Loucy (cell line): ENCODE results near the gene KRTAP10-11.

Experiments
- H2AFZ ChIP-seq: fragments of 200-600 bp; sonication (generic); 2 replicates; pipeline ENCODE4 v1.6.0; 2016; ENCODE audit warnings: antibody characterized with exemption, mild to moderate bottlenecking, low read length, moderate library complexity
- H3F3A ChIP-seq: fragments of 200-600 bp; 2 replicates; pipeline ENCODE4 v1.6.0; 2016; ENCODE audit warnings: antibody characterized with exemption, low read depth, mild to moderate bottlenecking
- H3K27me3 ChIP-seq: fragments of 200-600 bp; sonication (generic); 2 replicates; pipeline ENCODE4 v1.6.1; 2014; ENCODE audit warnings: low read length, mild to moderate bottlenecking; ENCODE audit not compliant: insufficient read depth, poor library complexity, severe bottlenecking
- H3K36me3 ChIP-seq: fragments of 200-600 bp; sonication (generic); 2 replicates; pipeline ENCODE4 v1.6.1; 2016; ENCODE audit warnings: low read length; ENCODE audit not compliant: insufficient read depth
- H3K4me1 ChIP-seq: fragments of 200-600 bp; sonication (generic); 2 replicates; pipeline ENCODE4 v1.5.1; 2014; ENCODE audit warnings: low read length, mild to moderate bottlenecking; ENCODE audit not compliant: insufficient read depth, poor library complexity, severe bottlenecking
- H3K4me2 ChIP-seq: fragments of 200-600 bp; sonication (generic); 2 replicates; pipeline ENCODE4 v1.6.0; 2014; ENCODE audit warnings: antibody characterized with exemption, low read length, low read depth, mild to moderate bottlenecking; ENCODE audit not compliant: poor library complexity, severe bottlenecking
- H3K4me3 ChIP-seq: fragments of 200-600 bp; sonication (generic); 2 replicates; pipeline ENCODE4 v1.5.1; 2014; ENCODE audit warnings: low read length, mild to moderate bottlenecking, mixed read lengths; ENCODE audit not compliant: poor library complexity, severe bottlenecking
- H3K79me2 ChIP-seq: fragments of 200-600 bp; sonication (generic); 2 replicates; pipeline ENCODE4 v1.6.1; 2014; ENCODE audit warnings: low read length; ENCODE audit not compliant: insufficient read depth
- H3K9ac ChIP-seq: fragments of 200-600 bp; sonication (generic); 2 replicates; pipeline ENCODE4 v1.6.0; 2014; ENCODE audit warnings: mild to moderate bottlenecking, low read depth, low read length, moderate library complexity; ENCODE audit not compliant: poor library complexity, severe bottlenecking
- H3K9me2 ChIP-seq: fragments of 200-600 bp; sonication (generic); replicated peaks from 2 replicates; pipeline ENCODE4 v1.6.1; 2016; ENCODE audit warnings: low read depth, low read length, mixed read lengths
- H3K9me3 ChIP-seq: fragments of 200-600 bp; sonication (generic); 2 replicates; pipeline ENCODE4 v1.6.1; 2014; ENCODE audit warnings: mild to moderate bottlenecking, antibody characterized with exemption, low read length, low read depth; ENCODE audit not compliant: insufficient read depth
- H4K20me1 ChIP-seq: fragments of 200-600 bp; sonication (generic); 2 replicates; pipeline ENCODE4 v1.6.0; 2014; ENCODE audit warnings: antibody characterized with exemption, low read length, mild to moderate bottlenecking; ENCODE audit not compliant: insufficient read depth, poor library complexity, severe bottlenecking
- CTCF ChIP-seq: fragments of 200-600 bp; sonication (generic); conservative IDR thresholded peaks from 2 replicates; pipeline ENCODE4 v1.5.1; 2014; ENCODE audit warnings: mild to moderate bottlenecking, antibody characterized with exemption, low read length
- EZH2phosphoT487 ChIP-seq: fragments of 200-600 bp; IDR thresholded peaks from 2 replicates; pipeline ENCODE4 v1.6.1; 2018; ENCODE audit warnings: antibody characterized with exemption, mild to moderate bottlenecking, moderate library complexity, borderline replicate concordance

KRTAP10-11 gene

GRCh38 chr21:44656868-44657267 lies 10.7 kb downstream of the KRTAP10-11 start:
- Histone ChIP-seq H3K9me3 (peaks cover 5% of the 10 kb centered on the region; the same call in 1 of the 2 replicates), H2AFZ (no peak overlapping the region), H3K27me3 (no peaks in the 10 kb centered on the region), H3K4me2 (no peak overlapping the region), H3F3A (no peaks in the 10 kb centered on the region), H3K4me3 (no peak overlapping the region), H4K20me1 (no peaks in the 10 kb centered on the region), H3K9ac (no peak overlapping the region), H3K4me1 (no peaks in the 10 kb centered on the region), H3K79me2 (no peaks in the 10 kb centered on the region), H3K36me3 (no peaks in the 10 kb centered on the region), H3K9me2 (no peaks in the 10 kb centered on the region)
- no peak for TF ChIP-seq EZH2phosphoT487
- no peak for TF ChIP-seq CTCF

DNA sequence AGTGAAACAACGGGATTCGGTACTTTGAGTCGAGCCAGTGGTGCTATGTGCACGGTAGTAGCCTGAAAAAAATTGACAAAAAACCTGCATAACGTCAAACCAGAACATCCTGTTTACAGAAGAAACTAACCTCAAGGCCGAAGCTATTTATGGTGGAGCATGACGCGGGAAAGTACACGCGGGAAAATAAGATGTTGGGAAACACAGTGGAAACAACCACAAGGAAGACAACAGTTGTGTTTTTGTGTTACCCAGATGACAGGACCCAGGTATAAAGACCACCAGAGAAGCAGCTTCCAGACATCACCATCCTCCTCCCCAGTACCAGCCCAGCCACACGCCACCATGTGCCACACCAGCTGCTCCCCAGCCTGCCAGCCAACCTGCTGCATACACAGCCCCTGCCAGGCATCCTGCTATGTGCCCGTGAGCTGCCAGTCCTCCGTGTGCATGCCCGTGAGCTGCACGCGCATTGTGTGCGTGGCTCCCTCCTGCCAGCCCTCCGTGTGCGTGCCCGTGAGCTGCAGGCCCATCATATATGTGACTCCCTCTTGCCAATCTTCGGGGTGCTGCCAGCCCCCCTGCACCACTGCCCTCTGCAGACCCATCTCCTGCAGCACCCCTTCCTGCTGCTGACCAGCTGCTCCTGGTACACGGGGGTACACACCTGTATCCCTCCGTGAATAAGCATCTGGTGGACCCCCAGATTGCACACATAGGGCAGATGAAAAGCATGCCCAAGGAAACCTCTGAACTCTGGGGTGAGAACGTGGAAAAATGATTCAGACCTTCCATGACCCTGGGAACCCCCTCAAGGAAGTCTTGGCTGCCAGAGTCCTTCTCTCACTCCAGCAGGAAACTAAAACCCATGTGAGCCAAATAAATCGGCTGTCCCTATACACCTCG lies 11.7 kb downstream of the KRTAP10-11 start, which contains the start of gene KRTAP12-3:
KRTAP12-3 (plus strand) TSS at position 298 of the 906 bp plus-strand sequence; CDS start at position 346, 48 bp downstream.
- Histone ChIP-seq H3K36me3 (no peaks in the 10 kb centered on the region), H3K27me3 (no peaks in the 10 kb centered on the region), H3K4me2 (no peak within 1 kb of the TSS), H3K4me3 (no peak within 1 kb of the TSS), H4K20me1 (no peaks in the 10 kb centered on the region), H3K9me2 (no peaks in the 10 kb centered on the region), H3K9ac (no peak within 1 kb of the TSS), H2AFZ (no peak within 1 kb of the TSS), H3F3A (no peaks in the 10 kb centered on the region), H3K4me1 (no peaks in the 10 kb centered on the region), H3K79me2 (no peaks in the 10 kb centered on the region), H3K9me3 (peaks cover 5% of the 10 kb centered on the region; the same call in 1 of the 2 replicates)
- TF ChIP-seq CTCF (no peak), EZH2phosphoT487 (no peak)

DNA sequence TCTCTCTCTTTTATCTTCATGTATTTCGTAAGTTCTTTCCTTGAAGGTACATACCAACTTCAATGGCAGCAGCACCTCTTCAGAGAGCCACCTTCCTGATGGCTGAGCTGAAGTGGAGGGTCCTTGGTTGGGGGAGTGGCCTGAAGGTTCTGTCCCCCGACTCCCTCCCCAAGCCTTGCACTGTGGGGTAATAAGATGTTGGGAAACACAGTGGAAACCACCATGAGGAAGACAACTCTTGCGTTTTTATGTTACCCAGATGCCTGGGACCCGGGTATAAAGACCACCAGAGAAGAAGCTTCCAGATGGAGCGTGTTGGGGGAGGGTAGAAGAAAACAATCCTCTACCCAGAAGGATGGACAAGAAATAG lies 12.3 kb downstream of the KRTAP10-11 start:
- no peaks in the 10 kb centered on the region for H3K4me1 ChIP-seq
- H3F3A ChIP-seq = no peaks in the 10 kb centered on the region
- H3K9me2 ChIP-seq = no peaks in the 10 kb centered on the region
- H3K79me2 ChIP-seq = no peaks in the 10 kb centered on the region
- H3K36me3 ChIP-seq = no peaks in the 10 kb centered on the region
- TF ChIP-seq EZH2phosphoT487 (no peak), CTCF (no peak)
- H3K27me3 ChIP-seq = no peaks in the 10 kb centered on the region
- no peak overlapping the region for H3K9ac ChIP-seq
- H3K4me2 ChIP-seq = no peak overlapping the region
- no peak overlapping the region for H3K4me3 ChIP-seq
- no peak overlapping the region for H2AFZ ChIP-seq
- no peaks in the 10 kb centered on the region for H4K20me1 ChIP-seq
- H3K9me3 ChIP-seq = peaks cover 5% of the 10 kb centered on the region; the same call in 1 of the 2 replicates
